B cell (primary cell): Measurements from ENCODE around the gene ZBTB2. TPM values are rescaled to one million over a fixed set of nuclear protein-coding genes. Genes with fewer than 3 reads are reported as not detected.

Experiments
- ATAC-seq: fragments of 200-7000 bp; cut with Tn5 transposase; one replicate; pipeline ENCODE4 v1.10.0; 2021; ENCODE audit warnings: low read depth, mild to moderate bottlenecking, moderate number of reproducible peaks, moderate library complexity
- CTCF ChIA-PET: fragments of 350-600 bp; sonication (Branson Sonifier 250); formaldehyde crosslinking; loops from one replicate; lab custom pipeline; 2021; ENCODE audit warnings: antibody characterized with exemption, inconsistent platforms; lab: Charles Lee
- POLR2A ChIA-PET: fragments of 350-600 bp; sonication (Branson Sonifier 250); formaldehyde crosslinking; loops from one replicate; lab custom pipeline; 2021; ENCODE audit warnings: antibody characterized with exemption; lab: Charles Lee
- DNase-seq: peaks from one replicate; pipeline ENCODE4 v3.0.0; 2013
- H2AFZ ChIP-seq: 2 replicates; pipeline ENCODE4 v1.6.1; 2012; ENCODE audit warnings: mild to moderate bottlenecking, low read depth, low read length; ENCODE audit not compliant: insufficient read depth, poor library complexity, severe bottlenecking
- H3K27ac ChIP-seq, 2 donors: 1 replicate in 1 of 2; 2 replicates in 1 of 2; pipeline ENCODE4 v1.5.1; 2012 to 2013; ENCODE audit warnings: low read length in 2 of 2, mild to moderate bottlenecking in 2 of 2, moderate library complexity in 1 of 2
- H3K27me3 ChIP-seq, 4 experiments: fragments of 200-600 bp in 1 of 4; sonication (generic) in 1 of 4; replicated peaks in 1 of 4; 1 replicate in 2 of 4; 2 replicates in 2 of 4; pipeline versions ENCODE4 v1.6.1 to v1.7.0; 2013 to 2016; ENCODE audit warnings: low read length in 3 of 4, mild to moderate bottlenecking in 2 of 4, mixed read lengths in 1 of 4, moderate library complexity in 1 of 4; ENCODE audit not compliant: insufficient read depth in 4 of 4, control insufficient read depth in 3 of 4; ENCODE audit errors: control extremely low read depth in 1 of 4
- H3K36me3 ChIP-seq, 2 experiments: replicated peaks in 1 of 2; 1 replicate in 1 of 2; 2 replicates in 1 of 2; pipeline versions ENCODE4 v1.6.1 to v1.7.1; 2013; ENCODE audit warnings: low read length in 1 of 2; ENCODE audit not compliant: insufficient read depth in 2 of 2, control insufficient read depth in 1 of 2; ENCODE audit errors: control extremely low read depth in 1 of 2, extremely low read depth in 1 of 2
- H3K4me1 ChIP-seq, 2 donors: fragments of 200-600 bp in 1 of 2; sonication (generic) in 1 of 2; 1 replicate in 1 of 2; 2 replicates in 1 of 2; pipeline versions ENCODE4 v1.5.1 to v1.6.1; 2013 to 2017; ENCODE audit warnings: low read length in 2 of 2; ENCODE audit not compliant: control insufficient read depth in 2 of 2, insufficient read depth in 2 of 2
- H3K4me2 ChIP-seq: replicated peaks from 2 replicates; pipeline ENCODE3; 2012; ENCODE audit warnings: mild to moderate bottlenecking, low read depth, low read length; ENCODE audit not compliant: poor library complexity, severe bottlenecking
- H3K4me3 ChIP-seq, 5 experiments: fragments of 200-600 bp in 1 of 5; sonication (generic) in 1 of 5; 1 replicate in 3 of 5; 2 replicates in 2 of 5; pipeline versions ENCODE4 v1.5.1 to v1.7.0; 2011 to 2016; ENCODE audit warnings: low read length in 4 of 5, mild to moderate bottlenecking in 4 of 5, low read depth in 2 of 5, control low read depth in 1 of 5, moderate library complexity in 1 of 5; ENCODE audit not compliant: insufficient read depth in 1 of 5; ENCODE audit errors: control extremely low read depth in 1 of 5, extremely low read depth in 1 of 5
- H3K79me2 ChIP-seq: fragments of 200-600 bp; sonication (generic); one replicate; pipeline ENCODE4 v1.6.0; 2016; ENCODE audit warnings: low read length; ENCODE audit not compliant: control insufficient read depth, insufficient read depth
- H3K9ac ChIP-seq: fragments of 200-600 bp; sonication (generic); 2 replicates; pipeline ENCODE4 v1.6.1; 2017; ENCODE audit warnings: mild to moderate bottlenecking, low read length, moderate library complexity
- H3K9me3 ChIP-seq, 3 donors: one replicate each; pipeline versions ENCODE4 v1.6.1 to v1.7.1; 2013; ENCODE audit warnings: low read length in 2 of 3; ENCODE audit not compliant: control insufficient read depth in 2 of 3, insufficient read depth in 1 of 3; ENCODE audit errors: control extremely low read depth in 1 of 3
- H4K20me1 ChIP-seq: 2 replicates; pipeline ENCODE4 v1.6.0; 2012; ENCODE audit warnings: mild to moderate bottlenecking, low read length; ENCODE audit not compliant: insufficient read depth, control insufficient read depth, poor library complexity, severe bottlenecking
- H3K27ac Mint-ChIP-seq: one replicate; pipeline ENCODE4 v1.8.0; 2021; ENCODE audit warnings: mixed read lengths
- H3K27me3 Mint-ChIP-seq: one replicate; pipeline ENCODE4 v1.8.0; 2021; ENCODE audit warnings: mixed read lengths
- H3K4me1 Mint-ChIP-seq: one replicate; pipeline ENCODE4 v1.8.0; 2021; ENCODE audit warnings: mixed read lengths
- H3K4me3 Mint-ChIP-seq: one replicate; pipeline ENCODE4 v1.8.0; 2021; ENCODE audit warnings: mixed read lengths
- H3K9me3 Mint-ChIP-seq: one replicate; pipeline ENCODE4 v1.8.0; 2022; ENCODE audit warnings: mixed read lengths; ENCODE audit not compliant: insufficient read depth
- CTCF ChIP-seq: fragments of 200-600 bp; IDR thresholded peaks from one replicate; pipeline ENCODE4 v1.8.0; 2022; ENCODE audit warnings: antibody characterized with exemption, mild to moderate bottlenecking
- EZH2 ChIP-seq: IDR thresholded peaks from 2 replicates; pipeline ENCODE4 v1.6.1; 2012; ENCODE audit warnings: borderline replicate concordance, low read depth, mild to moderate bottlenecking, moderate library complexity, low read length; ENCODE audit not compliant: insufficient read depth, poor library complexity, severe bottlenecking
- WGBS: methylation state at CpG from one replicate; pipeline ENCODE4 v1.1.5; 2013; ENCODE audit warnings: missing lambda C conversion rate; ENCODE audit not compliant: insufficient coverage; 5-methylcytosine and 5-hydroxymethylcytosine counted together
- intact Hi-C: fragments of 100-400 bp; cut with micrococcal nuclease; formaldehyde crosslinking; loops from one replicate; pipeline ENCODE4 v1.10.0; 2022
- polyA plus RNA-seq: library from polyadenylated mRNA; depleted of rRNA; stranded (reverse); fragments of >200 nt; gene quantifications from 2 replicates; pipeline ENCODE4 v1.2.3, GENCODE V29; 2012
- total RNA-seq, 2 donors: library from RNA; stranded (reverse); fragments of 120-200 nt in 1 of 2; gene quantifications; 1 replicate in 1 of 2; 2 replicates in 1 of 2; pipeline versions ENCODE4 v1.2.3 to v1.2.4, GENCODE V29; 2013 to 2022

The ZBTB2 gene
- total and polyA plus RNA-seq, 2 donors (not counting 1 experiment from before 2014, with no cell fraction given) = 15.9 to 17.6 TPM

DNA sequence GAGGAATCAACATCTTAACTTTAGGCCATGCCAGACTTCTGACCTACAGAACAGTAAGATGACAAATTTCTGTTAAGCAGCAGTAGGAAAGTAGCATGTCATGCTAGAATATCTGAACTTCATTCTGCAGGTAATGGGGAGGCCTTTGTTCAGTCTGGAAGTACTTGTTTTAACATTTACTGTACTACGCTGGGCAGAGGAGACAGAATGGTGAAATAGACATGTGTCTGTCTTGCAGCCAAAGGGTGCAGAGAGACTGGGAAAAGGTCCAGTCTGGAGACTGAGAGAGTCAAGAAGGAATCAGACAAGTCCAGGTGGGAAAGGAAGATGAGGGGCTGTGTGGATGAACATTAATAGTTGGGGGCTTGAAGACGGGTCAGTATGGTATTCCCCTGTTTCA lies 17.5 kb upstream of the ZBTB2 start:
- H3K9me3 ChIP-seq = no peaks in the 10 kb centered on the region
- H4K20me1 ChIP-seq = peaks cover 7% of the 10 kb centered on the region
- H3K4me3 Mint-ChIP-seq = no peak overlapping the region
- no peak overlapping the region for H3K4me2 ChIP-seq
- peak overlapping the region; percentile 47 for H3K27ac Mint-ChIP-seq
- no peaks in the 10 kb centered on the region for H3K27me3 Mint-ChIP-seq
- ChIA-PET CTCF (no interaction called here), POLR2A (interaction anchor here (1.0 kb wide), 1 partner anchor 18 kb away, joined by 3 read pairs; no protein-coding TSS in a partner anchor)
- H3K4me3 ChIP-seq = no peak overlapping the region
- intact Hi-C loops = no loop called here
- TF ChIP-seq EZH2 (no peak), CTCF (no peak)
- peak overlapping the region in 1 of 2 donors; percentile 47 for H3K27ac ChIP-seq
- H3K9ac ChIP-seq = no peak overlapping the region
- DNase-seq = no peak
- H3K36me3 ChIP-seq = peaks cover 1 to 29% of the 10 kb centered on the region in 2 experiments
- no peak for ATAC-seq
- 100% methylated on average over 1 of the region's 2 CpGs for WGBS
- H3K9me3 Mint-ChIP-seq = no peaks in the 10 kb centered on the region
- no peak overlapping the region for H2AFZ ChIP-seq
- peaks cover 19% of the 10 kb centered on the region for H3K4me1 Mint-ChIP-seq
- peaks cover 7% of the 10 kb centered on the region for H3K79me2 ChIP-seq
- peaks cover 6 to 14% of the 10 kb centered on the region in 2 donors for H3K4me1 ChIP-seq
- H3K27me3 ChIP-seq = no peaks in the 10 kb centered on the region

DNA sequence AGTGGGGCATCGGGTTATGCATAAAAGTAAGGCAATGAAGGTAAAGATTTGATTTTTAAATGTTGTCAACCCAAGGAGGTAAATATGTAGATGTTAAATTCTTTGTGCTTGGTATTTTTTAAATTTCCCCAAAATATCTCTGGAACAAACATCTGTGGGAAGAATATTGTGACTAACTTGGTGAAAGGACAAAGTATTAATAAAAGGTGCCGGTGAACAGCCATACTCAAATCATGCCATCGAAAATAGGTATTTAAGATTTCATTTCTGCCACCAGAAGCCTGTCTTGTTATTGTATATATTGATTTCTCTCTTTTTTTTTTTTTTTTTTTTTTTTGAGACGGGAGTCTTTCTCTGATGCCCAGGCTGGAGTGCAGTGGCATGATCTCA lies 12.6 kb upstream of the ZBTB2 start:
- ATAC-seq = no peak
- Histone ChIP-seq H3K4me2 (no peak overlapping the region), H3K9ac (no peak overlapping the region), H2AFZ (no peak overlapping the region), H3K9me3 (no peaks in the 10 kb centered on the region), H3K4me1 (peaks cover 0 to 3% of the 10 kb centered on the region in 2 donors), H3K27me3 (no peaks in the 10 kb centered on the region), H3K36me3 (peaks cover 3 to 26% of the 10 kb centered on the region in 2 experiments), H4K20me1 (peaks cover 55% of the 10 kb centered on the region), H3K4me3 (no peak overlapping the region), H3K79me2 (peaks cover 51% of the 10 kb centered on the region), H3K27ac (no peak overlapping the region)
- TF ChIP-seq CTCF = no peak
- TF ChIP-seq EZH2 = no peak
- POLR2A ChIA-PET = no interaction called here
- Mint-ChIP-seq H3K27me3 (no peaks in the 10 kb centered on the region), H3K4me3 (no peak overlapping the region), H3K27ac (no peak overlapping the region), H3K9me3 (no peaks in the 10 kb centered on the region), H3K4me1 (peaks cover 27% of the 10 kb centered on the region)
- intact Hi-C loops = no loop called here
- WGBS = no CpG with 5 or more reads among the region's 4 CpGs
- CTCF ChIA-PET = no interaction called here
- no peak for DNase-seq
